CD4-positive, alpha-beta T cell treated with Interleukin-1 beta for 1 hour (primary cell): Measurements from ENCODE around the gene CNKSR3.
"Not testable (repeated sequence)": the region's sequence is repeated elsewhere in the genome, so short reads cannot be mapped to it uniquely, and the experiment has no call there.

ENCODE experiments used
- DNase-seq, 2 donors: peaks; one replicate each; pipeline ENCODE4 v3.0.0-alpha.2; 2020 to 2022

The CNKSR3 gene

DNA sequence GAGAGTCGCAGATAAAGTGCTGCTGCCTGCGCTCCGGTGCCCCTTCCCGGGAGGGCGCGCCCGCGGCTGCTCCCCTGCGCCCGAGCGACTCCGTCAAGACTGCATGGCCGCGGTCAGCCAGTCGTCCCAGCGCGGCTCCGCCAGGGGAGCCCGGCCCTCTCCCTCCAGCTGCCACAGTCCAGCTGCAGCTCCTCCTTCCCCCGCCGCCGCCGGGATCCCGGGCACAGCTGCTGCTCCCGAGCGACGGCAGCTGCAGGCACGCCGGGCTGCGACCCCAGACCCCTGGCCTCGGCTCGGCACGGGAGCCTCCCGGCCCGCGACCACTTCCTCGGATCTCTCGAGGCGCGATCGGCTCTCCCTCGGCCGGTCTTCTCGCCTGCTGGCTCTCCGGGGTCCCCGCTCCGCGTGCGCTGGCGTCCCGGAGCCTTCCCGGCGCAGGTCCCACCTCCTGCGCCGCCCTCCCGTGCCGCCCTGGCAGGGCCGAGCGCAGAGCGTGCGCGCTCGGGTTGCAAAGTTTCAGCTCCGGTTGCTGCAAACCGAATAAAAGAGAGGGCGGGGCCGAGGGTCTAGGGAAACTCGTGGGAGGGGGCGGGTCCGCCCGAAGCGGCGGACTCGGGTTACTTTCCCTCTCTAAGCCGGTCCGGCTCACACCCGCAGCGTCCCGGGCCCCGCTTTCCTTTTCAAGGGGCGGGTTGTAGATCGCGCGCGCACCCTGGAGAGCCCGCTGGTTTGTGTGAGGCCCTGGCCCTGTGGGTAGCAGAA, at the start of gene CNKSR3:
Gene CNKSR3 (minus strand): TSS at position 542 of the 762 bp plus-strand sequence. CDS start 571 bp downstream, outside the sequence.
- no peak for DNase-seq

DNA sequence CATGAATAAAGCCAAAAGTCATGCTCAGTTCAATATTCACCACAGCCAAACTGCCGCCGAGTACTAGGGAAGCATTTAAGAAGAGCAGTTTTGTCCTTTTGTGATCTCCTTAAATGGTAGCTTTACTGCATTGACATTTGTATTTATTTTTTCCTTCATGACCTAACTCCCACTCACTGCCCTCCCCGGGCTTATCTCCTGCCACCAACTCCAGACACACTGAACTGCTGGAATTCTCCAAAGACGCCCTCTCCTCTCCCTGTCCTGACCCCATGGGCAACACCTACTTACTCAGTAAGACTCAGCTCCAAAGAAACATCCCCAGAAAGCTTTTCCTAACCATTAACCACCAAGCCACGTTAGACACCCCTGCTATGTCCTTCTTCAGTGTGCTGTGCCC, 48.5 kb upstream of the CNKSR3 start:
- DNase-seq = no peak

DNA sequence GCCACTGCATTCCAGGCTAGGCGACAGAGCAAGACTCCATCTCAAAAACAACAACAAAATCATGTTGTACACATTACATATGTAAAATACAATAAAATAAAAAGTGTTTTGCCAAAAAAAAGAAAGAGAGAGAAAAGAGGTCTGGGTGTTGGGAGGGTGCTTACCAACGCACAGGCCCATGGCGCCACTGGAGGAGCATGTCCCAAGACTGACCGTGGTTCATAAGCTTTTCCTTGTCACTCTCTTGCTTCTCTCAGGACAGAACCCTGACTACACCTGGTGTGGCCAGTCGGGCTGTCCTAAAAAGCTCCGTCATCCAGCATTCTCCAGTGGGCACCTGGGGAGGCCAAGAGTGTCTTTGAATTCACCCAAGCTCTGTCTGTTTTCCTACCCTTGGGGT, 48.0 kb upstream of the CNKSR3 start:
- no peak for DNase-seq

DNA sequence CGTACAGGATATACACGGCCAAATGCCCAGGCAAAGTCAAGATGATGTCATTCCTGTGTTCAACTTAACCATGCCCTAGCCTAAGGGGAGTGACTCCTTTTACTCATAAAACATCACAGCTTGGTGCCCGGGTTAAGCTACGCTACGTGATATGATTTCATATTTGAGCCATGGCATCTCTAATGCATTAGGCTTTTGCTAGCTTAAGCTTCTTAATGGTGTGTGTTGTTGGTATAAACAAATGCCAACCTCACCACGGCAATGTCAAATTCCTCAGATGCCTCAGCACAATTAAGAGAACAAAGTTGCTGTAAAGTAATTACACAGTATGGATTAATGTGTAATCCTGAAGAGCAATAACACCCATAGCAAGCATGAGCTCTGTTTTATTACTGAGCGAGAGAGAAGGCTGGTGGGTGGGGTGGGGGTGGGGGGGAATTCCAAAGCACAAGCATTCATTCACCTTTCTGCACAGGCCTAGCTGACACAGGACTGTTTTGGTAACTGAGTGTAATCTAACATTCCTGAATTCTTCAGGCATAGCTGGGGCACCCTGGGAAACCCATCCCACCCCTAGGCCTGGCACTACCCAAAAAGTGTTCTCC, 44.7 kb upstream of the CNKSR3 start:
- DNase-seq = no peak

DNA sequence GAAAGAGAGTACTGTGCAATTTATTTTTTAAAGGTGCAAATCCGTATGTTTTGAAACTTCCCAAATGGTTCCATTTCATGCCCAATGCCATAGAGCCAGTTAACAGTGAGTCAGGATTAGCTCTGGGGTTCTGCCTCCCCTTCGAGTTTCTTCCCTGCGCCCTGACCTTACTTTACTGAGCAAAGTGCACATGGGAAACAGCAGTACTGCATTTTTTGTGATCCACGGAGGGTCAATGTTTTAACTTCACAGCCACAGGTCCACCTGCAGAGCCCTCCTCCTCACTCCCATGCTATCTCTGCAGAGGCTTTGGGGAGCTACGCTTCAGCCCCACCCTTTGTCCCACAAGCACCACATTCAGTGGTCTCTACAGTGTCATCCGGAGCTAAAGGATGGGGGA, 44.0 kb upstream of the CNKSR3 start:
- no peak for DNase-seq

DNA sequence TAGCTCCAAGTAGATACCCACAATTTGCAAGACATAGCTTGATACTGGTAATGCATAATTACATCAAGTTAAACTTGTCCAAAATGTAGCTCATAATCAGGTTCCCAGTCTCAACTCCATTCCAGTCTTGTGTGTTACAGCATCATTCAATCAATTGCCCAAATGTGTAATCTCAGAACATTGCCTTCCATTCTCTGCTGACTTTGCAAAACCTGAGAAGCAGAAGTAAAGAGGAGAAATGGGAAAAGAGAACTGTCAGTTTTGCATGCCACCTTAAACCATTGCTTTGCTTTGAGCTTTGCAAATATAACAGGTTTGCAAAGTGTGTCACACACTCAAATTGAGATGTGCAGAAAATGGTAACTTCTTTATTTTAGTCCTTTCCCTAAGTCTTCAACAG, 40.3 kb upstream of the CNKSR3 start:
- no peak for DNase-seq

DNA sequence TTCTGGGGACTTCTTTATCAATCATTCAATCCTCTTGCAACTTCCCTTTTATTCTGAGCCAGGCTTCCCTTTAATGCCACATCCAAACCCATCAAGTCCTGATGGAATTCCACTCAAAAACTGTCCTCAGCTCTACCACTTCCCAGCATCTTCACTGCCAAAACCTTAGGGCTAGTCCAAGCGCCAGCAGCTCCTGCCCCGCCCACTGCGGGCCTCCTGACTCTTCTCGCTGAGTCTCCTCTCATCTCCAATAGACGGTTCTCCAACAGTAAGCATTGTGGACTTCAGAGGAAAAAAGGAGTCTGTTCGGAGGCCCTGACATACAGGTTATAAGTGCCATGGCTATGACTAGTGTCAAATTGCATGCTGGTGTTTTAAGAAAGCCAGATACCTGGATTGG, 38.7 kb upstream of the CNKSR3 start:
- no peak for DNase-seq

DNA sequence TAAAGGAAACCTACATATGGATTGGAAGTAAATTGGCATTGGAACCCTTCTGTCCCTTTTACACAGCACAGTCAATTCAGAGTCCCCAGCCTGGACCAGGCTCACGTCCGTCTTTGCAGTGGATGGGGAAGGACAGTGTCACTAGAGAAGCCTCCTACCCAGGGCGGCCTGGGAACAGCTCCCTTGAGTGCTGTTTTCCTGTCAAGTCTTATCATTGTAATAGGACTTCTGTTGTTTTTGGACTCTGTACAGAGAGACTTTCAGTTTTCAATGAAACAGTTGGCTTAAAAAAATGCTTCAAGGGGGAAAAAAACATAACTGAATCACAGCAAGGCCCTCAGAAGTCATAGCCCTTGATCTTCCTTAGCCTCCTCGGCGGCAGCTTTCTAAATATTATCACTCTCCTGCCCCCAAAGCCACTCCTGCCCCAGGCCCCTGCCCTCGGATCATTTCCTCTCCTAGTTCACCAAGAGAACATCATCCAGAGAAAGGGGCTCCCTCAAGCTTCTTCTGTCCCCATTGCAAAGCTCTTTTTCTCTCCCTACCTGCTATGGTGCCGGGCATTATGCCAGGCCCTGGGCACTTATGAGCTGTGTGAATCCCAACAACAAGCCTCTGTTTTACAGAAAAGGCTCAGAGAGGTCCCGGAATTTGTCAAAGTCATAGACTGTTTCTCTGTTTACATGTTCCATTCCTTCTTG, 37.8 kb upstream of the CNKSR3 start:
- DNase-seq = no peak

DNA sequence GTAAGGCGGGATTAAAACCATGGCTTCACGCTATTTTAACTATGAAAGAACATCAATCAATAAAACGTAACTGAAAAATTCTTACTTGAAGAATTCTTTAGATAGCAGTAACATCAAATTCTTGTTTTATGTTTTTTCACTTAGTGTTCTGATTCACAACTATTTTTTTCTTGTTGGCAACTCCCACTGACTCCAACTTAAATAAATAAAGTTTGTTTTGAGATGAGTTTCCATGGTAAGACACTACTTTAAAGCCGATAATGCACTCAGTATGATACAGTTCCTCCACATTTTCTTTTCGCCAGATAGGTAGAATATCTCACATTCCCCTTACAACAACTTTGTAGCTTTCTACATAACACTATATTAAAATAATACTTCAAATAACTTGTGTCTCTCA, 33.1 kb upstream of the CNKSR3 start:
- DNase-seq = no peak

DNA sequence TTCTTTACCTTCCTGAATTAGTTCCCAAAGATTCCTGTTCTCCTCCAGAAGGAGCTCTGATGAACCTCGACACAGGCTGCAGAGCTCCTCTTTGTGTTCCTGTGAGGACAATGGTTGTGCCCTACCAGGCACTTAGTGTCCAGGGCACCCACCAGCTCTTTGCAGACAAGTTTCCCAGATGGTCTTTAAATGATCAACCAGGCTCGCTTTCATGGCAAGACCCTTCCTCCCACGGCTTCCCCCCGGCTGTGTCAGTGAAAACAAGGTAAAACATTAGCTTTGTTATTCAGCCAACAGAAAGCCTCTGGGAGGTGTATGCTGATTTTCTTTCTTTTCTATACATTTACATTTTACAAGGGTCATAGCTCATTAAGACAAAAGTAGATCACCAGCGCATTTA, 32.3 kb upstream of the CNKSR3 start:
- no peak for DNase-seq

DNA sequence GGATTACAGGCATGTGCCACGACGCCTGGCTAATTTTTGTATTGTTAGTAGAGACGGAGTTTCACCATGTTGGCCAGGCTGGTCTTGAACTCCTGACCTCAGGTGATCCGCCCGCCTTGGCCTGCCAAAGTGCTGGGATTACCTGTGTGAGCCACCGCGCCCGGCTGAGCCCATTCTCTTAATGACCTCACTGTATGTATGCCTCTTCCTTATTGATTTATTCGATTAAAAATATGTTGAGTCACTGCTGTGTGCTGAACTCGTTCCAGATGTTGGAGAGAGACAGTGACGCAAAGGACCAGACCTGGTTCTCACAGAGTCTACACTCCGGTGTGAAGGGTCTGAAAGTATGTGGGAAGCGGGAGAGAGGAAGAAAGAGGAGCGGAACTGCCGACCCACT, 31.4 kb upstream of the CNKSR3 start:
- DNase-seq = not testable (repeated sequence)

DNA sequence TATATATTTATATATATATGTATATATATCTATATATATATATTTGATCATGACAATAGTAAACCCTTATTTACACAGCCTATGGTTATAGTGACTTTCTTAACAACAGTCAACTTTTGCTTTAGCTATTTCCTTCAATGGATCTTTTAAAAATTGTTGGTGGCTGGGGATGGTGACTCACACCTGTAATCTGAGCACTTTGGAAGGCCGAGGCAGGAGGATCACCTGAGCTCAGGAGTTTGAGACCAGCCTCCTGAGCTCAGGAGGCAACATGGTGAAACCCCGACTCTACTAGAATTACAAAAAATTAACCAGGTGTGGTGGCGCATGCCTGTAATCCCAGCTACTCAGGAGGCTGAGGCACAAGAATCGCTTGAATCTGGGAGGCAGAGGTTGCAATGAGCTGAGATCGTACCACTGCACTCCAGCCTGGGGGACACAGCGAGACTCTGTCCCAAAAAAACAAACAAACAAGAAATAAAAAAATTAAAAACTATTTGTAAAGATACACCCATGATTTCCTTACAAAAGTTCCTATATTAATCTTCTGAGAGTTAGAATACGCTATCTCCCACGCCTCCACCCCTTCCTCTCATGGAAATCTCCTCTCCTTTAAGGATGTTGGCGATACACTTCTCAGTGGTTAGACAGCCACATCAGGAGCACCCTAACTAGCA, 29.2 kb upstream of the CNKSR3 start:
- DNase-seq = no peak

DNA sequence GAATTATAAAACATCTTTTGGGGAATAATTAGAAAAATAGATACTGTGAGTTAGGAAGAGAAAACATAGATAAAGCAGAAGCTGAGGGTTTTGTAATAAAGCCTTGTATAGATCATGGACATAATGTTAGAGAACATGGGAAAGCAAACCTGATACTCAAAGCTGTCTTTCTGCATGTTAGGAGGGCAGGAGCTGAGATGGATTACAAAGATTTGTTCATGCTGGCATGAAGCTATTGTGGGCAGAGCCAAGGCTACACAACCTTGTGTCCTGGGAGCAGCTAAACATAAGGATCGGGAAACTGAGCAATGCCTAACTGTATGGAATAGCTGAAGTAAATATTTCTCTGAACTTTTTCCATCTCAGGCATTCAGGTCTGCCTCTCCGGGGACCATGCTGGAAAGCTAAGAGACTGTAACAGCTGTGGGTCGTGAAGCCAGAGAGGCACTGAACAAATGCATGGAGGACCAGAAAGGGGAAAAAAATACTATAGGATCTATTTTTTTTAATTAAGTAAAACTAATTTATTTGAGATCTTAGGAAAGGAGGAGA, 28.2 kb upstream of the CNKSR3 start:
- DNase-seq = no peak

DNA sequence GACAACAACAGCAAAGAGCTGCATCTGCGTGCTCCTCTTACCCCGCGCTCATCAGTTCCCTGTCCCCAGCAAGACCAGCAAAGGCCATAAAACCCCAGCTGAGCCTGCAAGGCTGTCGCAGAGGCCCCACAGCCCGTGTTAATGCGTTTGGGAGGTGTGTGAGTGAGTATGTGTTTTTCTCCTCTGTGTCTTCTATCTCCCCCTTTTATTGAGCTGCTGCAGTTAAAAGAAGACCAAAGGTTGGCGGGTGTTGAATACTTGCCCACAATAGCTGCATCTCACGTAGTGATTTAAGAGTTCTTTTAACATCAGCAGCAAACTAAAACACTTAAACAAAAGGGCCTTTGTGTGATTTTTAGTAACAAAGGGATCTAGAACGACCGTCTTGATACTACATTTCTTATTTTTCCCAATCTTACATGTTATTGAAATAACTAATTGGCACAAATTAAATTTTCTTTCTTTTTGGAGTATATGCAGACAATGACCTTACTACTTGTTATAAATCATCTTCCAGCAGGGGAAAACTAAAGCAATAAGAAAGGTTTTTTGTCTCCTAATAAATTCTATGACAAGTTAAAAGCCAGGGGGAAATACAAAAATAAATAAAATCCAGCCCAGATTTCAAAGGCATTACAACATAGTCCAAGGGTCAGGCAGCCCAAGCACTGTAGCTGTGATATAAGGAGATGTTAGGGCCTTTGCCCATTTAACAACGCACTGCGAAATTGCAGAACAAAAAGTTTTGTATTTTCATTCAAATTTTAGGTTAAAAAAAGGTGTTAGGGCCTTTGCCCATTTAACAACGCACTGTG, 27.2 kb upstream of the CNKSR3 start:
- DNase-seq = no peak

DNA sequence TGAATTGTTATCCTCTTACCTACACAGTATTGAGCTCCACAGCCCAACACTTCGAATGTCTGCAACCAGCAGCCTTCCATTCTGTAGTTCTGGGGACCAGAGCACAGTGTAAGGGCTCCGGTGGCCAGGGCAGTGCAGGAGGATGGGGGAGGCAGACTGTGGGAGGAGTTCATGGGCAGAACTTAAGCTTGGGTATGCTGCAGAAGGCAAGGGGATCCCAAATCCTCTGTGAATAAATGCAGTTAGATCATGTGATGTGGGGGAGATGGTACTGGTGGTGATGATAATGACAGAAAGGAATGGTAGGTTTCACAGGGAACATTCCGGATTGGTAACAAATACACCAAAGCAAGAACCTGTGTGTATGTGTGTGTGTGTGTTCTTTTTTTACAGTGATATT, 26.5 kb upstream of the CNKSR3 start:
- no peak for DNase-seq

DNA sequence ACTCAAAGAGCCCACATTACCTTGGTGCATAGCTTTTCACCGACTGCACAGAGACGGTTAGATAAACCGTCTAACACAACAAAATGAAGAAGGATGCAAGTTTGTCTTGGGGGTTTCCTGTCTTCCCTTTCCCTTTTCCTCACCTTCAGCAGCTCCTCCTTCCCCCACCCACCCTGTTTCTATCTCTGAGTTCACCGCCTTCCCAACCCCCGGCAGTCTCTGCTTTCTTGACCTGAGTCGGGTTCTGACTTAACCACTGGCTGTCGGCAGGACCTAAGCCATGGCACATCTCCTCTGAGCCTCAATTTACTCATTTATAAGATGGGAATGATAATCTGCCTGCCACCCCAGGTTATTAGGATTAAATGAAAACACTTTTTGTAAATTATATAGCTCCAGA, 25.8 kb upstream of the CNKSR3 start:
- no peak for DNase-seq

DNA sequence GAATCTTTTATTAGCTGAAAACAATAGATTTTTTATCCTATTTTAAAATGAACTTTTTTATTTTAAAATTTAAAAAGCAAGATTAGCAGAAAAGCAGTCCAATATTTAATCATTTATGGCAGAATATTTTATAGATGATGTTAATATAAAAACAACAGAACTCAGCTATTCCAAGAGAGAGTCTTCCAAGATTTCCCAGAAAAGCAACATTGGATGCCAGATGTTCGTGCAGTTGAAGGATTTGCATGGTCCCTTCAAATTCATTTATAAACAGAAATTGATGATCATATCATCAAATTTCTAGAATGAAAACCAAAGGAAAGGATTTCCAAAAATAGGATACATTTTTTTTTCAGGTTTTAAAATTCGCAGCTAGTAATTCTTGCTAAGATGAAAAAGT, 25.4 kb upstream of the CNKSR3 start:
- DNase-seq = no peak

DNA sequence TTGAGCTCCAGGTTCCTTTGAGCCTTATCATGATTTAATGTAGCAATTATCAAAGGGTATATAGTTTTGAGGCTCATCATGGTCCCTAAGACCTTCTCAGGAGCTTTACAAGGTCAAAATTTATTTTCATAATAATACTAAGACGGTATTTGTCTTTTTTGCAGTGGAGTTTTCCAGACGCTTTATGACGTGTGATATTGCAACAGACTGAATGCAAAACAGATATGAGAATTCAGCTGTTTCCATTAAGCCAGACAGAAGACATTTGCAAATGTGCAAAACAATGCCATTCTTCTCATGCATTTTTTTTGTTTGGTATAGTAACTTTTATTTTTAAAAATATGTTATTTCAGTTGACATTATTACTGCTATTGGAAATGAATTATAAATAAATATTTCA, 24.7 kb upstream of the CNKSR3 start:
- DNase-seq = no peak

DNA sequence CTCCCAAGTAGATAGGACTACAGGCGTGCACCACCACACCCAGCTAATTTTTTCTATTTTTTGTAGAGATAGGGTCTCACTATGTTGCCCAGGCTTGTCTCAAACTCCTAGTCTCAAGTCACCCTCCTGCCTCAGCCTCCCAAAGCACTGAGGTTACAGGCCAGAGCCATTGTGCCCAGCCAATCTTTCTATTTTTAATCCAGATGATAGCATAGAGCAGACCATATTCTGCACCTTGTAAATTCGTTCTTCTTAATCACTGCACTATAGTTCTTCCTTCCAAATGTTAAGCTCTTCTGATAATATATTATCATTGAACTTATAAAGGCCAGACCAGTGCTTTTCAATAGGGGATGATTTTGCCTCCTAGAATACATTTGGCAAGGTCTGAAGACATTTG, 24.0 kb upstream of the CNKSR3 start:
- no peak for DNase-seq

DNA sequence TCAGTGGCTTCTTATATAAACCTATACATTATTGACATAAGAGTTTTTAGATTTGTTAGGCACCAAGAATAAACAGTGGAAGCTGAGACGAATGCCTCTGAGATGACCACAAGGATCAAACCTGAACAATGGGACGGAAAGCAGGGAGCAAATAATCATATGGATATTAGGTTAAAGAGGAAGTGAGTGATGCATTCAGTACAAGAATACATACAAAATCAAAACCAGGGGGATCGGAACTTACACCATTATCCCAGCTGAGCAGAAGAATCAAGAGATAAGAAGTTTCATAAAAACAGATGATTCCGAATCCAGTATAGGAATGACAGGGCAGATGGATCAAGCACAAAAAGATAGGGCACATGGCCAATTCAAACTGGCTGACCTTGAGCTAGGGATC, 21.9 kb upstream of the CNKSR3 start:
- DNase-seq = no peak

DNA sequence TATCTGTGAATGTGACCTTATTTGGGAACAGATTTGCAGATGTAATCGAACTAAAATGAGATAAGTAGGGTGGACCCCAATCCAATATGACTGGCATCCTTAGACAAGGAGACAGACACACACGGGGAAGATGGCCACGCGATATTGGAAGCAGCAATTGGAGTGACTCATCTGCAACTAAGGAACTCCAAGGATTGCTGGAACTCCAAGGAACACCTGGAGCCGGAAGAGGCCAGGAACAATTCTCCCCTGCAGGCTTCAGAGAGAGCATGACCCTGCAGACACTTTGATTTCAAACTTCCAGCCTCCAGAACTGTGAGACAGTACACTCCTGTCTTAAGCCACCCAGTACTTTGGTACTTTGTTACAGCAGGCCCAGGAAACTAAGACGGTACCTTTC, 19.5 kb upstream of the CNKSR3 start:
- DNase-seq = no peak

DNA sequence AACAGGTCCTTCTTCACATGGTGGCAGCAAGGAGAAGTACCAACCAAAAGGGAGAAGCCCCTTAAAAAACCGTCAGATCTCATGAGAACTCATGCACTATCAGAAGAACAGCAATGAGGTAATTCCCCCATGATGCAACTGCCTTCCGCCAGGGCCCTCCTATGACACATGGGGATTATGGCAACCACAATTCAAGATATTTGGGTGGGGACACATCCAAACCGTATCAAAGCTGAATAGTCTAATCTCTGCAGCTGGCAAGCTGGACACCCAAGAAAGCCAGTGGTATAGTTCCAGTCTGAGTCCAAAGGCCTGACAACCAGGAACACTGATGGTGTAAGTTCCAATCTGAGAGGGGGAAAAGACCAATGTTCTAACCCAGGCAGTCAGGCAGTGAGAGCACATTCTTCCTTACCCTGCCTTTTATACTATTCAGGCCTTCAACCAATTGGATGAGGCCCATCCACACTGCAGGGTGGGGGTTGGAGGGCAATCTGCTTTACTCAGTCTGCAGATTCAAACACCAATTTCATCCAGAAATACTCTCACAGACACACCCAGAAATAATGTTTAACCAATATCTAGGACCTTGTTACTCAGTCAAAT, 17.9 kb upstream of the CNKSR3 start:
- no peak for DNase-seq
